H9 (cell line): ENCODE results near the gene KCNE4. TPM values are rescaled to one million over a fixed set of nuclear protein-coding genes. Genes with fewer than 3 reads are reported as not detected.

Source experiments
- DNase-seq: peaks from one replicate; pipeline ENCODE4 v3.0.0-alpha.2; 2017
- H2AFZ ChIP-seq: one replicate; pipeline ENCODE4 v1.6.1; 2013; ENCODE audit warnings: mild to moderate bottlenecking, low read length, control low read depth, moderate library complexity
- H2AK5ac ChIP-seq: 2 replicates; pipeline ENCODE4 v1.6.1; 2013; ENCODE audit warnings: low read length, control low read depth, mixed read lengths; ENCODE audit not compliant: insufficient read length
- H2BK120ac ChIP-seq: one replicate; pipeline ENCODE4 v1.6.1; 2013; ENCODE audit warnings: low read depth, mild to moderate bottlenecking, low read length, control low read depth, inconsistent platforms; ENCODE audit not compliant: poor library complexity, severe bottlenecking
- H2BK12ac ChIP-seq: 2 replicates; pipeline ENCODE4 v1.6.1; 2013; ENCODE audit warnings: low read length, control low read depth, mixed read lengths, low read depth; ENCODE audit not compliant: insufficient read length
- H2BK15ac ChIP-seq: 2 replicates; pipeline ENCODE4 v1.6.1; 2013; ENCODE audit warnings: low read depth, low read length, control low read depth
- H2BK20ac ChIP-seq: one replicate; pipeline ENCODE4 v1.6.1; 2013; ENCODE audit warnings: low read depth, mild to moderate bottlenecking, low read length, control low read depth, inconsistent platforms; ENCODE audit not compliant: poor library complexity, severe bottlenecking
- H2BK5ac ChIP-seq: 2 replicates; pipeline ENCODE4 v1.6.1; 2013; ENCODE audit warnings: low read length, control low read depth, mixed read lengths; ENCODE audit not compliant: insufficient read length
- H3K14ac ChIP-seq: 2 replicates; pipeline ENCODE4 v1.6.1; 2013; ENCODE audit warnings: low read length, control low read depth; ENCODE audit not compliant: insufficient read depth
- H3K18ac ChIP-seq: 2 replicates; pipeline ENCODE4 v1.6.1; 2013; ENCODE audit warnings: low read depth, mild to moderate bottlenecking, mixed read lengths, low read length, control low read depth; ENCODE audit not compliant: insufficient read length
- H3K23ac ChIP-seq: 2 replicates; pipeline ENCODE4 v1.6.1; 2013; ENCODE audit warnings: low read length, control low read depth, mixed read lengths, low read depth; ENCODE audit not compliant: insufficient read length
- H3K23me2 ChIP-seq: 2 replicates; pipeline ENCODE4 v1.6.1; 2013; ENCODE audit warnings: low read depth, mild to moderate bottlenecking, mixed read lengths, low read length, control low read depth; ENCODE audit not compliant: insufficient read length, poor library complexity, severe bottlenecking
- H3K27ac ChIP-seq: 2 replicates; pipeline ENCODE4 v1.5.1; 2013; ENCODE audit warnings: low read length, control low read depth, mixed read lengths, low read depth; ENCODE audit not compliant: insufficient read length
- H3K27me3 ChIP-seq: 2 replicates; pipeline ENCODE4 v1.6.1; 2013; ENCODE audit warnings: low read length, control low read depth, inconsistent platforms; ENCODE audit not compliant: insufficient read depth
- H3K4ac ChIP-seq: 2 replicates; pipeline ENCODE4 v1.6.1; 2013; ENCODE audit warnings: low read depth, mild to moderate bottlenecking, control low read depth, inconsistent platforms, low read length, moderate library complexity
- H3K4me1 ChIP-seq: 2 replicates; pipeline ENCODE4 v1.6.1; 2013; ENCODE audit warnings: low read length, control low read depth, inconsistent platforms; ENCODE audit not compliant: insufficient read depth
- H3K4me2 ChIP-seq: 2 replicates; pipeline ENCODE4 v1.6.1; 2013; ENCODE audit warnings: low read length, control low read depth, mixed read lengths; ENCODE audit not compliant: insufficient read length, insufficient read depth
- H3K56ac ChIP-seq: 2 replicates; pipeline ENCODE4 v1.6.1; 2013; ENCODE audit warnings: low read depth, mild to moderate bottlenecking, mixed read lengths, low read length, control low read depth; ENCODE audit not compliant: insufficient read length
- H3K79me1 ChIP-seq: 2 replicates; pipeline ENCODE4 v1.6.1; 2013; ENCODE audit warnings: low read depth, mild to moderate bottlenecking, moderate library complexity, low read length, control low read depth, inconsistent platforms; ENCODE audit not compliant: insufficient read depth, poor library complexity, severe bottlenecking
- H3K79me2 ChIP-seq: 2 replicates; pipeline ENCODE4 v1.6.1; 2013; ENCODE audit warnings: low read length, control low read depth, inconsistent platforms; ENCODE audit not compliant: insufficient read depth
- H3K9ac ChIP-seq: 2 replicates; pipeline ENCODE4 v1.6.1; 2013; ENCODE audit warnings: low read length, control low read depth, mixed read lengths; ENCODE audit not compliant: insufficient read length; ENCODE audit errors: extremely low read depth
- H3K9me3 ChIP-seq: one replicate; pipeline ENCODE4 v1.6.1; 2013; ENCODE audit warnings: low read depth, low read length, inconsistent platforms; ENCODE audit not compliant: control insufficient read depth
- H3T11ph ChIP-seq: one replicate; pipeline ENCODE4 v1.6.1; 2013; ENCODE audit warnings: mild to moderate bottlenecking, low read length, control low read depth, inconsistent platforms
- H4K20me1 ChIP-seq: one replicate; pipeline ENCODE4 v1.6.1; 2013; ENCODE audit not compliant: control insufficient read depth, insufficient read length, insufficient read depth
- H4K5ac ChIP-seq: 2 replicates; pipeline ENCODE4 v1.6.1; 2013; ENCODE audit warnings: low read depth, mild to moderate bottlenecking, mixed read lengths, low read length, control low read depth; ENCODE audit not compliant: insufficient read length
- H4K8ac ChIP-seq: replicated peaks from 2 replicates; pipeline ENCODE4 v1.6.1; 2013; ENCODE audit warnings: low read length, control low read depth, mixed read lengths, low read depth; ENCODE audit not compliant: insufficient read length
- H4K91ac ChIP-seq: 2 replicates; pipeline ENCODE4 v1.6.1; 2013; ENCODE audit warnings: low read depth, mild to moderate bottlenecking, moderate library complexity, mixed read lengths, low read length, control low read depth; ENCODE audit not compliant: insufficient read length
- H3K27ac Mint-ChIP-seq, 3 experiments: 2 replicates in 2 of 3; 3 replicates in 1 of 3; pipeline ENCODE4 v1.8.0; 2020 to 2021; ENCODE audit warnings: mixed read lengths in 3 of 3, mild to moderate bottlenecking in 1 of 3, moderate library complexity in 1 of 3
- H3K27me3 Mint-ChIP-seq: 2 replicates; pipeline ENCODE4 v1.8.0; 2021; ENCODE audit warnings: low read depth, mild to moderate bottlenecking, moderate library complexity, mixed read lengths
- H3K36me3 Mint-ChIP-seq, 3 experiments: 2 replicates in 2 of 3; 3 replicates in 1 of 3; pipeline ENCODE4 v1.8.0; 2020 to 2021; ENCODE audit warnings: low read depth in 3 of 3, mixed read lengths in 3 of 3; ENCODE audit not compliant: insufficient read depth in 1 of 3
- H3K4me1 Mint-ChIP-seq, 2 experiments: 2 replicates each; pipeline ENCODE4 v1.8.0; 2020; ENCODE audit warnings: mixed read lengths in 2 of 2
- H3K4me3 Mint-ChIP-seq, 2 experiments: 2 replicates in 1 of 2; 3 replicates in 1 of 2; pipeline ENCODE4 v1.8.0; 2020 to 2021; ENCODE audit warnings: mild to moderate bottlenecking in 2 of 2, mixed read lengths in 2 of 2, moderate library complexity in 1 of 2
- H3K9me3 Mint-ChIP-seq, 2 experiments: 2 replicates in 1 of 2; 3 replicates in 1 of 2; pipeline ENCODE4 v1.8.0; 2020; ENCODE audit warnings: mild to moderate bottlenecking in 2 of 2, mixed read lengths in 2 of 2, moderate library complexity in 1 of 2
- WGBS: extraction: QIAGEN DNeasy Blood & Tissue Kit; methylation state at CpG from one replicate; pipeline ENCODE4 v1.1.7; 2013; ENCODE audit warnings: missing lambda C conversion rate, low lambda C conversion rate, mixed read lengths; ENCODE audit not compliant: insufficient read length; ENCODE audit errors: extremely low coverage; 5-methylcytosine and 5-hydroxymethylcytosine counted together
- total RNA-seq: library from RNA; stranded (reverse); gene quantifications from 2 replicates; pipeline ENCODE4 v1.2.1, GENCODE V29; 2021
- TF ChIP-seq, protein P1 (sequence below): fragments of 200-600 bp; sonication (generic); conservative IDR thresholded peaks from 3 replicates; pipeline ENCODE4 v1.8.0; 2021; ENCODE audit warnings: antibody characterized with exemption, mild to moderate bottlenecking

The KCNE4 gene
- total RNA-seq, 1 experiment from 2014 or later: 0.24 TPM

DNA sequence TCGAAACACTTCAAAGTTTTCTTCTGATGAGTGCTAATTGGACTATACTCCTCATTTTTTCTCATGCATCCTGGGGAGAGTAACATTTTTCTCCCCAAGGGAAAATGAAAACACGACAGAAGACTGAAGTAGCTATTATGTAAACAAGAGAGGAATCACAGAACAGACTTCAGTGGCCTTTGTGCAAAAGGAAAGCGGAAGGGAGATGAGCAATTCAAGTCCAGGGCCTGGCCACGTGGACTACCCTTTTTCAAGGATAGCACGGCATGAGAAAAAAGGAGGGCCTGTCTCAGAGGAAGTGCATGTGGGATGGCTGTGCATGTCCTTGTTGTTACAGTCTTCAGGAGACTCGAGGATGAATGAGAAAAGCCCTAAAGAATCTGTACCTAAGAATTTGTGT lies 43.8 kb upstream of the KCNE4 start:
- no peak overlapping the region for H2BK12ac ChIP-seq
- H3K4me2 ChIP-seq: no peak overlapping the region
- no peak overlapping the region for H3K18ac ChIP-seq
- H3K36me3 Mint-ChIP-seq: no peaks in the 10 kb centered on the region
- no peak overlapping the region for H3K4me3 Mint-ChIP-seq
- H4K20me1 ChIP-seq: no peaks in the 10 kb centered on the region
- no peak overlapping the region for H4K8ac ChIP-seq
- H3K79me1 ChIP-seq: no peaks in the 10 kb centered on the region
- H3K9me3 ChIP-seq: no peaks in the 10 kb centered on the region
- H2AK5ac ChIP-seq: no peak overlapping the region
- H3K27ac Mint-ChIP-seq: no peak overlapping the region
- no peak overlapping the region for H2AFZ ChIP-seq
- H2BK20ac ChIP-seq: no peak overlapping the region
- H3K56ac ChIP-seq: no peak overlapping the region
- H3K79me2 ChIP-seq: no peaks in the 10 kb centered on the region
- no peak overlapping the region for H3T11ph ChIP-seq
- no peaks in the 10 kb centered on the region for H3K4me1 Mint-ChIP-seq
- no peak overlapping the region for H3K4ac ChIP-seq
- no peak overlapping the region for H4K91ac ChIP-seq
- no peaks in the 10 kb centered on the region; a peak in 1 of 5 replicates for H3K9me3 Mint-ChIP-seq
- H2BK15ac ChIP-seq: no peak overlapping the region
- peaks cover 1% of the 10 kb centered on the region for H3K27me3 Mint-ChIP-seq
- no peak overlapping the region for H3K23ac ChIP-seq
- H2BK5ac ChIP-seq: no peak overlapping the region
- no peak overlapping the region for H4K5ac ChIP-seq
- H3K4me1 ChIP-seq: no peaks in the 10 kb centered on the region
- no peak overlapping the region for H3K9ac ChIP-seq
- H3K27me3 ChIP-seq: no peaks in the 10 kb centered on the region
- WGBS: no CpG with 5 or more reads among the region's 6 CpGs
- H3K14ac ChIP-seq: no peak overlapping the region
- no peak overlapping the region for H2BK120ac ChIP-seq
- no peak for DNase-seq
- TF ChIP-seq, protein P1, sequence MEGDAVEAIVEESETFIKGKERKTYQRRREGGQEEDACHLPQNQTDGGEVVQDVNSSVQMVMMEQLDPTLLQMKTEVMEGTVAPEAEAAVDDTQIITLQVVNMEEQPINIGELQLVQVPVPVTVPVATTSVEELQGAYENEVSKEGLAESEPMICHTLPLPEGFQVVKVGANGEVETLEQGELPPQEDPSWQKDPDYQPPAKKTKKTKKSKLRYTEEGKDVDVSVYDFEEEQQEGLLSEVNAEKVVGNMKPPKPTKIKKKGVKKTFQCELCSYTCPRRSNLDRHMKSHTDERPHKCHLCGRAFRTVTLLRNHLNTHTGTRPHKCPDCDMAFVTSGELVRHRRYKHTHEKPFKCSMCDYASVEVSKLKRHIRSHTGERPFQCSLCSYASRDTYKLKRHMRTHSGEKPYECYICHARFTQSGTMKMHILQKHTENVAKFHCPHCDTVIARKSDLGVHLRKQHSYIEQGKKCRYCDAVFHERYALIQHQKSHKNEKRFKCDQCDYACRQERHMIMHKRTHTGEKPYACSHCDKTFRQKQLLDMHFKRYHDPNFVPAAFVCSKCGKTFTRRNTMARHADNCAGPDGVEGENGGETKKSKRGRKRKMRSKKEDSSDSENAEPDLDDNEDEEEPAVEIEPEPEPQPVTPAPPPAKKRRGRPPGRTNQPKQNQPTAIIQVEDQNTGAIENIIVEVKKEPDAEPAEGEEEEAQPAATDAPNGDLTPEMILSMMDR: no peak
- no peaks in the 10 kb centered on the region for H3K23me2 ChIP-seq
- H3K27ac ChIP-seq: no peak overlapping the region
